Neural cell (in vitro differentiated cells): ENCODE results near the gene HS2ST1. TPM values are rescaled to one million over a fixed set of nuclear protein-coding genes. Genes with fewer than 3 reads are reported as not detected.

Experiments
- H2AFZ ChIP-seq: fragments of 200-600, 300-800 bp; sonication (generic), shearing (Covaris generic); 2 replicates; pipeline ENCODE4 v1.6.0; 2014; ENCODE audit warnings: low read depth, mild to moderate bottlenecking, antibody characterized with exemption, low read length, moderate library complexity
- H3F3A ChIP-seq: fragments of 200-600 bp; shearing (Covaris generic); 2 replicates; pipeline ENCODE4 v1.6.1; 2016; ENCODE audit warnings: mild to moderate bottlenecking, moderate library complexity, mixed read lengths, antibody characterized with exemption, low read length; ENCODE audit not compliant: insufficient read depth, poor library complexity, severe bottlenecking
- H3K27ac ChIP-seq: fragments of 200-600, 300-800 bp; sonication (generic), shearing (Covaris generic); 2 replicates; pipeline ENCODE4 v1.5.1; 2014; ENCODE audit warnings: mild to moderate bottlenecking, low read length, moderate library complexity
- H3K27me3 ChIP-seq: fragments of 300-800, 200-600 bp; sonication (generic), shearing (Covaris generic); 2 replicates; pipeline ENCODE4 v1.6.0; 2014; ENCODE audit warnings: mild to moderate bottlenecking, low read depth, low read length, moderate library complexity; ENCODE audit not compliant: insufficient read depth
- H3K36me3 ChIP-seq: fragments of 300-800, 200-600 bp; sonication (generic), shearing (Covaris generic); 2 replicates; pipeline ENCODE4 v1.5.1; 2014; ENCODE audit warnings: mild to moderate bottlenecking, antibody characterized with exemption, low read length, moderate library complexity; ENCODE audit not compliant: insufficient read depth
- H3K4me2 ChIP-seq: fragments of 300-800, 200-600 bp; sonication (generic), shearing (Covaris generic); 2 replicates; pipeline ENCODE4 v1.6.0; 2014; ENCODE audit warnings: mild to moderate bottlenecking, low read length
- H3K4me3 ChIP-seq: fragments of 300-800, 200-600 bp; sonication (generic), shearing (Covaris generic); 2 replicates; pipeline ENCODE4 v1.5.1; 2014; ENCODE audit warnings: mild to moderate bottlenecking, low read length, moderate library complexity
- H3K79me2 ChIP-seq: fragments of 200-600 bp; shearing (Covaris generic); replicated peaks from 2 replicates; pipeline ENCODE4 v1.6.0; 2014; ENCODE audit warnings: mild to moderate bottlenecking, low read length, moderate library complexity; ENCODE audit not compliant: insufficient read depth
- H3K9ac ChIP-seq: fragments of 300-800, 200-600 bp; sonication (generic), shearing (Covaris generic); 2 replicates; pipeline ENCODE4 v1.6.1; 2016; ENCODE audit warnings: mild to moderate bottlenecking, low read length, mixed read lengths
- H3K9me2 ChIP-seq: fragments of 200-600 bp; shearing (Covaris generic); 2 replicates; pipeline ENCODE4 v1.6.1; 2016; ENCODE audit warnings: mild to moderate bottlenecking, low read length, mixed read lengths; ENCODE audit not compliant: insufficient read depth
- H3K9me3 ChIP-seq: fragments of 200-600, 300-800 bp; sonication (generic), shearing (Covaris generic); 2 replicates; pipeline ENCODE4 v1.6.1; 2016; ENCODE audit warnings: mild to moderate bottlenecking, mixed run types, low read length, moderate library complexity, mixed read lengths
- H4K20me1 ChIP-seq: fragments of 200-600 bp; shearing (Covaris generic); 2 replicates; pipeline ENCODE4 v1.6.1; 2016; ENCODE audit warnings: mild to moderate bottlenecking, mixed run types; ENCODE audit not compliant: insufficient read depth
- CTCF ChIP-seq: fragments of 450-650 bp; IDR thresholded peaks from 2 replicates; pipeline ENCODE4 v1.5.1; 2014; ENCODE audit warnings: antibody characterized with exemption, mild to moderate bottlenecking, moderate library complexity; ENCODE audit not compliant: poor library complexity, severe bottlenecking
- EP300 ChIP-seq: fragments of 450-650 bp; conservative IDR thresholded peaks from 2 replicates; pipeline ENCODE4 v1.6.1; 2014; ENCODE audit warnings: antibody characterized with exemption, mild to moderate bottlenecking, moderate library complexity; ENCODE audit not compliant: poor library complexity, severe bottlenecking
- EZH2 ChIP-seq: fragments of 200-600, 300-800 bp; shearing (Covaris generic), sonication (generic); IDR thresholded peaks from 2 replicates; pipeline ENCODE4 v1.6.1; 2014; ENCODE audit warnings: antibody characterized with exemption, low read length, borderline replicate concordance, mild to moderate bottlenecking; ENCODE audit not compliant: insufficient read depth, poor library complexity, severe bottlenecking
- MXI1 ChIP-seq: fragments of 450-650 bp; conservative IDR thresholded peaks from 2 replicates; pipeline ENCODE4 v1.6.1; 2014; ENCODE audit warnings: antibody characterized with exemption, mild to moderate bottlenecking; ENCODE audit not compliant: poor library complexity, severe bottlenecking
- POLR2AphosphoS5 ChIP-seq: IDR thresholded peaks from 2 replicates; pipeline ENCODE4 v1.6.1; 2012
- RAD21 ChIP-seq: fragments of 450-650 bp; conservative IDR thresholded peaks from 2 replicates; pipeline ENCODE4 v1.6.1; 2014; ENCODE audit warnings: antibody characterized with exemption, mild to moderate bottlenecking, moderate library complexity
- REST ChIP-seq: IDR thresholded peaks from 2 replicates; pipeline ENCODE4 v1.6.1; 2012; ENCODE audit warnings: borderline replicate concordance
- SMC3 ChIP-seq: fragments of 450-650 bp; conservative IDR thresholded peaks from 2 replicates; pipeline ENCODE4 v1.6.1; 2014; ENCODE audit warnings: antibody characterized with exemption, mild to moderate bottlenecking, moderate library complexity; ENCODE audit not compliant: poor library complexity
- TAF1 ChIP-seq: IDR thresholded peaks from 2 replicates; pipeline ENCODE4 v1.6.1; 2012; ENCODE audit warnings: low read depth
- polyA plus RNA-seq: library from polyadenylated mRNA; depleted of rRNA; stranded (reverse); fragments of >200 nt; gene quantifications from 2 replicates; pipeline ENCODE4 v1.2.3, GENCODE V29; 2014

Gene HS2ST1
- polyA plus RNA-seq, 1 donor from 2014 or later, result 24.7 TPM

GRCh38 chr1:86913896-86914600 lies 387 bp upstream of the HS2ST1 start, which contains the start of gene SELENOF:
Gene SELENOF, minus strand, starts transcription at chr1:86914126. Its CDS starts 15 bp downstream, at chr1:86914111.
- Histone ChIP-seq H3K9ac (peak within 1 kb of the TSS; percentile 88), H3K27me3 (no peaks in the 10 kb centered on the region), H3K4me2 (peak within 1 kb of the TSS; percentile 62), H2AFZ (peak within 1 kb of the TSS; percentile 78), H3K4me3 (peak within 1 kb of the TSS; percentile 90), H3K27ac (peak within 1 kb of the TSS; percentile 94), H3K9me3 (no peaks in the 10 kb centered on the region), H4K20me1 (no peaks in the 10 kb centered on the region), H3F3A (no peaks in the 10 kb centered on the region), H3K36me3 (no peaks in the 10 kb centered on the region), H3K9me2 (no peaks in the 10 kb centered on the region), H3K79me2 (peaks cover 66% of the 10 kb centered on the region)
- TF ChIP-seq MXI1, result peak; percentile 92
- no peak for TF ChIP-seq EZH2
- TF ChIP-seq SMC3, result peak; percentile 62
- TF ChIP-seq TAF1, result peak; percentile 85
- TF ChIP-seq RAD21, result peak; percentile 39
- TF ChIP-seq POLR2AphosphoS5, result peak; percentile 79
- TF ChIP-seq EP300, result peak; percentile 57
- no peak for TF ChIP-seq CTCF
- TF ChIP-seq REST, result peak; percentile 76

GRCh38 chr1:86914998-86915736 lies 732 bp downstream of the HS2ST1 start:
- no peaks in the 10 kb centered on the region for H4K20me1 ChIP-seq
- H3F3A ChIP-seq, result no peaks in the 10 kb centered on the region
- peak overlapping the region; percentile 78 for H2AFZ ChIP-seq
- H3K27ac ChIP-seq, result peak overlapping the region; percentile 94
- peak overlapping the region; percentile 90 for H3K4me2 ChIP-seq
- peaks cover 70% of the 10 kb centered on the region for H3K79me2 ChIP-seq
- no peaks in the 10 kb centered on the region for H3K9me3 ChIP-seq
- TF ChIP-seq RAD21 (peak; percentile 38), REST (no peak), EZH2 (no peak), EP300 (no peak), MXI1 (peak; percentile 74), CTCF (no peak), SMC3 (peak; percentile 8), POLR2AphosphoS5 (no peak), TAF1 (no peak)
- no peaks in the 10 kb centered on the region for H3K9me2 ChIP-seq
- H3K36me3 ChIP-seq, result no peaks in the 10 kb centered on the region
- H3K4me3 ChIP-seq, result peak overlapping the region; percentile 90
- H3K27me3 ChIP-seq, result no peaks in the 10 kb centered on the region
- peak overlapping the region; percentile 87 for H3K9ac ChIP-seq
